Astrocyte of the cerebellum (primary cell): Measurements from ENCODE around the gene PGC.

Experiments used
- DNase-seq: peaks from one replicate; pipeline ENCODE4 v3.0.0-alpha.2; 2011; ENCODE audit warnings: low read depth
- H3K4me3 ChIP-seq: 2 replicates; pipeline ENCODE4 v1.5.1; 2011; ENCODE audit warnings: mild to moderate bottlenecking, low read depth, low read length, moderate library complexity
- CTCF ChIP-seq: IDR thresholded peaks from 2 replicates; pipeline ENCODE4 v1.5.1; 2012; ENCODE audit warnings: low read length, low read depth, moderate library complexity, mild to moderate bottlenecking; ENCODE audit errors: missing control alignments
- in situ Hi-C: cut with HindIII; loops from 2 replicates; pipeline ENCODE4 v1.10.0; 2017; ENCODE audit warnings: low sequenced_read_pairs

The PGC gene

GRCh38 chr6:41714556-41715273 lies 32.5 kb downstream of the PGC start:
- in situ Hi-C loops = no loop called here
- no peak for DNase-seq
- H3K4me3 ChIP-seq = no peak overlapping the region
- no peak for TF ChIP-seq CTCF

GRCh38 chr6:41713650-41714291 lies 33.4 kb downstream of the PGC start:
- DNase-seq = no peak
- TF ChIP-seq CTCF = no peak
- in situ Hi-C loops = no loop called here
- H3K4me3 ChIP-seq = no peak overlapping the region

- in situ Hi-C loops = no loop called here
- no peak overlapping the region for H3K4me3 ChIP-seq
- TF ChIP-seq CTCF = no peak
- no peak for DNase-seq
These were observed 34.0 kb downstream of the PGC start for GRCh38 chr6:41713159-41713649.

- H3K4me3 ChIP-seq = no peak overlapping the region
- in situ Hi-C loops = no loop called here
- no peak for DNase-seq
- TF ChIP-seq CTCF = no peak
These were observed 34.5 kb downstream of the PGC start for GRCh38 chr6:41712651-41713103.

GRCh38 chr6:41711323-41712038 lies 35.7 kb downstream of the PGC start:
- no peak for TF ChIP-seq CTCF
- no peak overlapping the region for H3K4me3 ChIP-seq
- no peak for DNase-seq
- in situ Hi-C loops = no loop called here

- in situ Hi-C loops = no loop called here
- no peak for TF ChIP-seq CTCF
- no peak for DNase-seq
- H3K4me3 ChIP-seq = no peak overlapping the region
These were observed 37.8 kb downstream of the PGC start for GRCh38 chr6:41709375-41709774.
